ENCODE measurements around the gene SHISA9.

Gene SHISA9

DNA sequence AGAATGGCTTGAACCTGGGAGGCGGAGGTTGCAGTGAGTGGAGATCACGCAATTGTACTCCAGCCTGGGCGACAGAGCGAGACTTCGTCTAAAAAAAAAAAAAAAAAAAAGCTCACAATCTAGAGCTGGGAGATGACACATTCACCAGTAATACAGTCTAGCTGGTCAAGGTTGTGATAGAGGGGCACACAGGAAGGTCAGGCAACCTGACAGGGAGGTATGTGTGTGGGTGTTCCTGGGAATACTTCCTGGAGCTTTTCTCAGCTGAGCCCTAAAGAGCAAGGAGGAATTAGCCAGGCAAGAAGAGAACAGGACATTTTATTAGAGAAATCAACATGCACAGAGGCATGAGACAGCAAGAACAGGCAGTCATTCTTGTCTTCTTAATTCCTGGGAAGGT lies 216.7 kb downstream of the SHISA9 start:
- no peaks in the 10 kb centered on the region for H3K27me3 ChIP-seq (ENCODE audit: low read depth, low read length)

DNA sequence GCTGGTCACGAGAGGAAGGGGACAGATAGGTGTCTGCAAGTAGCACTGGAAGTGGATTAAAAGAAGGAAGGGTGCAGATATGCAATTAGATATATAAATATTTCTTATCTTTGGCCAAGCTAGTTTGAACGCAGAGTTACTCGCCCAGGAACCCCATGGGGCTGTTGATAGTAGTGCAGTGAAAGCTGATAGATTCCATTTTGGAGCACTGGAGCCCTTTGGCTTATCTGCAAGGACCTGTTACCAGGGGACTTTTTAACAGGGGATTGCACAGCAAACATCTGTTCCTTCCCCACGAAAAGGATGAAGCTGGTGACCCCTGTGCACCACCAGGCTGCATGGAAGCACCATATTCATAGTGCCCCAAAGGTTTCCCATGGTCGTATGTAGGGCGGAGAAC lies 218.7 kb downstream of the SHISA9 start:
- Histone ChIP-seq H3K4me3 (ENCODE audit: low read length) (no peak overlapping the region), H3K9me3 (ENCODE audit: insufficient read depth, low read length) (no peaks in the 10 kb centered on the region), H3K27me3 (ENCODE audit: low read depth, low read length) (no peaks in the 10 kb centered on the region; the same call in 1 of the 2 replicates), H2AFZ (ENCODE audit: low read depth, low read length) (no peak overlapping the region), H3K9ac (ENCODE audit: low read length) (no peak overlapping the region), H4K20me1 (ENCODE audit: insufficient read depth, low read length) (no peaks in the 10 kb centered on the region), H3K4me1 (ENCODE audit: low read length) (no peaks in the 10 kb centered on the region), H3K4me2 (ENCODE audit: low read length) (no peak overlapping the region), H3K79me2 (ENCODE audit: low read length) (no peaks in the 10 kb centered on the region), H3K27ac (ENCODE audit: low read length) (no peak overlapping the region), H3K36me3 (replicated peaks; ENCODE audit: low read depth, low read length) (no peaks in the 10 kb centered on the region)
- TF ChIP-seq, protein P1, sequence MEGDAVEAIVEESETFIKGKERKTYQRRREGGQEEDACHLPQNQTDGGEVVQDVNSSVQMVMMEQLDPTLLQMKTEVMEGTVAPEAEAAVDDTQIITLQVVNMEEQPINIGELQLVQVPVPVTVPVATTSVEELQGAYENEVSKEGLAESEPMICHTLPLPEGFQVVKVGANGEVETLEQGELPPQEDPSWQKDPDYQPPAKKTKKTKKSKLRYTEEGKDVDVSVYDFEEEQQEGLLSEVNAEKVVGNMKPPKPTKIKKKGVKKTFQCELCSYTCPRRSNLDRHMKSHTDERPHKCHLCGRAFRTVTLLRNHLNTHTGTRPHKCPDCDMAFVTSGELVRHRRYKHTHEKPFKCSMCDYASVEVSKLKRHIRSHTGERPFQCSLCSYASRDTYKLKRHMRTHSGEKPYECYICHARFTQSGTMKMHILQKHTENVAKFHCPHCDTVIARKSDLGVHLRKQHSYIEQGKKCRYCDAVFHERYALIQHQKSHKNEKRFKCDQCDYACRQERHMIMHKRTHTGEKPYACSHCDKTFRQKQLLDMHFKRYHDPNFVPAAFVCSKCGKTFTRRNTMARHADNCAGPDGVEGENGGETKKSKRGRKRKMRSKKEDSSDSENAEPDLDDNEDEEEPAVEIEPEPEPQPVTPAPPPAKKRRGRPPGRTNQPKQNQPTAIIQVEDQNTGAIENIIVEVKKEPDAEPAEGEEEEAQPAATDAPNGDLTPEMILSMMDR (IDR thresholded peaks at IDR 0.05; ENCODE audit: low read depth, low read length) = no peak
- TF ChIP-seq EZH2phosphoT487 (IDR thresholded peaks at IDR 0.05; ENCODE audit: low read depth) = no peak

More for the DNA sequence above, 216.7 kb downstream of the SHISA9 start:
- Histone ChIP-seq H3K4me1 (ENCODE audit: low read length) (no peaks in the 10 kb centered on the region), H3K4me2 (ENCODE audit: low read length) (no peak overlapping the region), H4K20me1 (ENCODE audit: insufficient read depth, low read length) (no peaks in the 10 kb centered on the region), H3K36me3 (replicated peaks; ENCODE audit: low read depth, low read length) (no peaks in the 10 kb centered on the region), H2AFZ (ENCODE audit: low read depth, low read length) (no peak overlapping the region), H3K4me3 (ENCODE audit: low read length) (no peak overlapping the region), H3K79me2 (ENCODE audit: low read length) (no peaks in the 10 kb centered on the region), H3K9ac (ENCODE audit: low read length) (no peak overlapping the region), H3K9me3 (ENCODE audit: insufficient read depth, low read length) (no peaks in the 10 kb centered on the region), H3K27ac (ENCODE audit: low read length) (no peak overlapping the region)
- TF ChIP-seq EZH2phosphoT487 (IDR thresholded peaks at IDR 0.05; ENCODE audit: low read depth) = no peak
- TF ChIP-seq, protein P1 (IDR thresholded peaks at IDR 0.05; ENCODE audit: low read depth, low read length) = no peak

DNA sequence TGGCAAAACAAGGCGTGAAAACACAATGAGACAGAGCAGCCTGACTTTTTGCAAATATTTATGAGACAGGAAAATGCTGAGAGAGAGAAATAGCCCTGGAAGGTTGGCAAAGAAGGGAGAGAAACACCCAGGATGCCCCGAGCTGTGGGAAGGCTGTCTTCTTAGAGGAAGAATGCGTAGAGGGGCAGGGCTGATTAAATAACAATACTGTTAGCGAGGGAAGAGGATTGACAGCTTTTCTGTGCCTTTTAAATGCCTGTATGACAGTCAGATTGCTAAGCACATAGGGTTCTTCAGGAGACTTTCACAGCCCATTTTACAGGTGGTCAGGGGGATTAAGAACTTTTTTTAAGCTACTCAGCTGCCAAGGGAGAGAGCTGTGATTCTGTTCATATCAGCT lies 219.2 kb downstream of the SHISA9 start:
- Histone ChIP-seq H3K79me2 (ENCODE audit: low read length) (no peaks in the 10 kb centered on the region), H3K4me2 (ENCODE audit: low read length) (no peak overlapping the region), H3K9ac (ENCODE audit: low read length) (no peak overlapping the region), H3K9me3 (ENCODE audit: insufficient read depth, low read length) (no peaks in the 10 kb centered on the region), H4K20me1 (ENCODE audit: insufficient read depth, low read length) (no peaks in the 10 kb centered on the region), H3K27ac (ENCODE audit: low read length) (no peak overlapping the region), H3K4me1 (ENCODE audit: low read length) (no peaks in the 10 kb centered on the region), H3K27me3 (ENCODE audit: low read depth, low read length) (no peaks in the 10 kb centered on the region; the same call in 1 of the 2 replicates), H3K4me3 (ENCODE audit: low read length) (no peak overlapping the region), H3K36me3 (replicated peaks; ENCODE audit: low read depth, low read length) (no peaks in the 10 kb centered on the region), H2AFZ (ENCODE audit: low read depth, low read length) (no peak overlapping the region)
- no peak for TF ChIP-seq EZH2phosphoT487 (IDR thresholded peaks at IDR 0.05; ENCODE audit: low read depth)
- TF ChIP-seq, protein P1 (IDR thresholded peaks at IDR 0.05; ENCODE audit: low read depth, low read length) = no peak

GRCh38 chr16:13123991-13124390 lies 222.6 kb downstream of the SHISA9 start:
- Histone ChIP-seq H3K27ac (ENCODE audit: low read length) (no peak overlapping the region), H3K27me3 (ENCODE audit: low read depth, low read length) (peaks cover 6% of the 10 kb centered on the region; the same call in 1 of the 2 replicates), H3K4me3 (ENCODE audit: low read length) (no peak overlapping the region), H3K4me2 (ENCODE audit: low read length) (no peak overlapping the region), H2AFZ (ENCODE audit: low read depth, low read length) (no peak overlapping the region), H3K4me1 (ENCODE audit: low read length) (no peaks in the 10 kb centered on the region), H3K36me3 (replicated peaks; ENCODE audit: low read depth, low read length) (no peaks in the 10 kb centered on the region), H3K9ac (ENCODE audit: low read length) (no peak overlapping the region), H3K79me2 (ENCODE audit: low read length) (no peaks in the 10 kb centered on the region), H4K20me1 (ENCODE audit: insufficient read depth, low read length) (no peaks in the 10 kb centered on the region), H3K9me3 (ENCODE audit: insufficient read depth, low read length) (no peaks in the 10 kb centered on the region)
- no peak for TF ChIP-seq EZH2phosphoT487 (IDR thresholded peaks at IDR 0.05; ENCODE audit: low read depth)
